Tibial nerve (tissue), 4 donors: ENCODE data around the gene TSPAN3. TPM values are rescaled to one million over a fixed set of nuclear protein-coding genes. Genes with fewer than 3 reads are reported as not detected.

Experiments
- DNase-seq, 2 donors: peaks; one replicate each; pipeline ENCODE4 v3.0.0-alpha.2; 2019; ENCODE audit warnings: low spot score in 2 of 2
- H3K27ac ChIP-seq, 4 donors: fragments of 200-600 bp; sonication (generic) in 3 of 4; one replicate each; pipeline ENCODE4 v1.5.1; 2017 to 2019; ENCODE audit warnings: mild to moderate bottlenecking in 1 of 4
- H3K27me3 ChIP-seq, 2 donors: fragments of 200-600 bp; sonication (generic) in 1 of 2; one replicate each; pipeline versions ENCODE4 v1.5.1 to v1.6.0; 2017 to 2019
- H3K36me3 ChIP-seq, 3 donors: fragments of 200-600 bp; sonication (generic); one replicate each; pipeline ENCODE4 v1.5.1; 2018 to 2019
- H3K4me1 ChIP-seq, 4 donors: fragments of 200-600 bp; sonication (generic) in 3 of 4; one replicate each; pipeline ENCODE4 v1.5.1; 2017 to 2019
- H3K4me3 ChIP-seq, 4 donors: fragments of 200-600 bp; sonication (generic) in 3 of 4; one replicate each; pipeline ENCODE4 v1.5.1; 2017 to 2019; ENCODE audit warnings: mild to moderate bottlenecking in 1 of 4, moderate library complexity in 1 of 4
- H3K9me3 ChIP-seq, 4 donors: fragments of 200-600 bp; sonication (generic) in 3 of 4; one replicate each; pipeline ENCODE4 v1.5.1; 2017 to 2019
- EP300 ChIP-seq, 2 donors: sonication (generic); formaldehyde crosslinking; IDR thresholded peaks; one replicate each; pipeline ENCODE4 v1.6.1; 2017; ENCODE audit warnings: antibody characterized with exemption in 2 of 2, mild to moderate bottlenecking in 1 of 2
- POLR2A ChIP-seq, 2 donors: fragments of 450-650 bp; IDR thresholded peaks; one replicate each; pipeline ENCODE4 v1.6.1; 2017; ENCODE audit warnings: antibody characterized with exemption in 2 of 2, mild to moderate bottlenecking in 2 of 2, moderate library complexity in 2 of 2
- WGBS, 2 donors: methylation state at CpG; one replicate each; pipeline ENCODE4 v1.1.5; 2018; 5-methylcytosine and 5-hydroxymethylcytosine counted together
- total RNA-seq, 4 donors: library from RNA; depleted of rRNA; stranded (reverse); fragments of >200 nt; gene quantifications; one replicate each; pipeline ENCODE4 v1.1.0, GENCODE V29; 2016
- TF ChIP-seq, protein P1 (sequence below), 5 experiments: fragments of 200-600 bp in 3 of 5; fragments of 450-650 bp in 2 of 5; sonication (generic) in 3 of 5; IDR thresholded peaks; one replicate each; pipeline ENCODE4 v1.5.1; 2016 to 2019; ENCODE audit warnings: antibody characterized with exemption in 5 of 5, mild to moderate bottlenecking in 3 of 5, moderate library complexity in 2 of 5

TSPAN3 gene
- total RNA-seq, 4 donors from 2014 or later = 155 to 229 (median 203) TPM

DNA sequence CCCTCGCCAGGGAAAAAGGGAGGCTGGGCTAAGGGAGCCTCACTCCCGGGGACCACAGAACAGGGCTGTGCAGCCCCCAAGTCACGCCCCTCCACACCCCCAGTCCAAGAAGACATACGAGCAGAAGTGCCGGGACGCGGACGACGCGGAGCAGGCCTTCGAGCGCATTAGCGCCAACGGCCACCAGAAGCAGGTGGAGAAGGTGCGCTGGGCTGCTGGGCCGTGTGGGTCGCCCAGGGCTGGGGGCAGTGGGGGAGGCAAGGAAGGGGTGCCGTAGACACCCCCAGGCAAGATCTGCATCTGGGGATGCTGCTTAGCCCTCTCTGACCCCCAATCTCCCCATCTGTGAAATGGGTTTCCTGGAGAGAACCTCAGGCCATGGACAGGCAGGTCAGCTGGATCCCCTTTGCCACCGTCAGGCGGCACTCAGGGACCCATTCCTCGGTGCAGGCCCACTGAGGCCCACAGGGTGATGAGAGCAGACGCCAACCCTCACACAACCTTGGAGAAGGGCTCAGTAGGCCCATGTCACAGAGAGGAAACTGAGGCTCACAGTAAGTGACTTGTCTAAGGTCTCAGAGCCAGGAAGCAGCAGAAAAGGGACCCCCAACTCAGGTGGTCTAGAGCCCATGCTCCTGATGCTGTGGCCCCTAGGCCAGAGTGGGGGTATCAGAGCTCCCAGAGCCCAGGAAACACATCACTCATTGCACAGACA, 42.3 kb downstream of the TSPAN3 start:
- Histone ChIP-seq H3K27me3 (peaks cover 0 to 4% of the 10 kb centered on the region in 2 donors), H3K4me3 (peak overlapping the region in 2 of 4 donors; percentile 6 to 36), H3K9me3 (no peaks in the 10 kb centered on the region), H3K36me3 (no peaks in the 10 kb centered on the region), H3K27ac (peak overlapping the region in 1 of 4 donors; percentile 4), H3K4me1 (peaks cover 0 to 35% (median 1%) of the 10 kb centered on the region in 4 donors)
- TF ChIP-seq EP300 (IDR thresholded peaks at IDR 0.05) (no peak), POLR2A (IDR thresholded peaks at IDR 0.05) (no peak)
- TF ChIP-seq, protein P1, sequence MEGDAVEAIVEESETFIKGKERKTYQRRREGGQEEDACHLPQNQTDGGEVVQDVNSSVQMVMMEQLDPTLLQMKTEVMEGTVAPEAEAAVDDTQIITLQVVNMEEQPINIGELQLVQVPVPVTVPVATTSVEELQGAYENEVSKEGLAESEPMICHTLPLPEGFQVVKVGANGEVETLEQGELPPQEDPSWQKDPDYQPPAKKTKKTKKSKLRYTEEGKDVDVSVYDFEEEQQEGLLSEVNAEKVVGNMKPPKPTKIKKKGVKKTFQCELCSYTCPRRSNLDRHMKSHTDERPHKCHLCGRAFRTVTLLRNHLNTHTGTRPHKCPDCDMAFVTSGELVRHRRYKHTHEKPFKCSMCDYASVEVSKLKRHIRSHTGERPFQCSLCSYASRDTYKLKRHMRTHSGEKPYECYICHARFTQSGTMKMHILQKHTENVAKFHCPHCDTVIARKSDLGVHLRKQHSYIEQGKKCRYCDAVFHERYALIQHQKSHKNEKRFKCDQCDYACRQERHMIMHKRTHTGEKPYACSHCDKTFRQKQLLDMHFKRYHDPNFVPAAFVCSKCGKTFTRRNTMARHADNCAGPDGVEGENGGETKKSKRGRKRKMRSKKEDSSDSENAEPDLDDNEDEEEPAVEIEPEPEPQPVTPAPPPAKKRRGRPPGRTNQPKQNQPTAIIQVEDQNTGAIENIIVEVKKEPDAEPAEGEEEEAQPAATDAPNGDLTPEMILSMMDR (IDR thresholded peaks at IDR 0.05) = no peak
- DNase-seq = peak in 1 of 2 donors; percentile 8
- 50 to 84% methylated on average over 5 to 22 of the region's 22 CpGs for WGBS, 2 donors

DNA sequence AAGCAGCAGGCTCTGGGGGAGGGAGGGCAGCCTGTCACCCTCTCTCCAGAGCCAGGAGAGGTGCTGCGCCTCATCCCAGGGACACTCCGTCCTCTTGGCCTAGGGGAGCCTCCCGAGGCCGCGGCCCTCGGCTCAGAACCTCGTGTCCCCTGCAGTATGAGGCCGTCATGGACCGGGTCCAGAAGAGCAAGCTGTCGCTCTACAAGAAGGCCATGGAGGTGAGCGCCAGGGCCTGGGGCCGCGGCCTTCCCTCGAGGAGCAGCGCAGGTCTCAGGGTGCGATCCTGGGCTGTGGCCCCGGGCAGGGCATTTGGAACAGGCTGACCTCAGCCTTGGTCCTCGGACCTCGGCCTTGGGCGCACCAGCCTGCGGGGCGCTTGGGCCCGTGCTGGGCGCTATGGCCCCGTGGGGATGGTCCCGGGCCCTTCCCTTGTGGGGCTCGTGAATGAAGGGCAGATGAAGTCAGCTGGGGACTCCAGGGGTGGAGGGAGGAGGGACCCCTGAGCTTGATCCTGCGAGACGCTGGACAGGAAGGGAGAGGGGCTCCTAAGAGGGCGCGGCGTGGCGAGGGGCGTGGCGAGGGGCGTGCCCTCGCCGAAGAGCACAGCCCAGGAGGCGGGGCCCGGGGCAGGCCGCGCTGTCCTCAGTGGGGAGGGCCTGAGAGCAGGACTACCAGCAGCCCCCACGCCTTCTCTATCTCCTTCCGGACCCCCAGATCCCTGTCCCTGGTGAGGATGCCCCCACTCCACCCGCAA, 43.0 kb downstream of the TSPAN3 start:
- Histone ChIP-seq H3K27ac (peak overlapping the region in 1 of 4 donors; percentile 4), H3K9me3 (no peaks in the 10 kb centered on the region), H3K27me3 (peaks cover 0 to 4% of the 10 kb centered on the region in 2 donors), H3K36me3 (no peaks in the 10 kb centered on the region), H3K4me3 (peak overlapping the region in 2 of 4 donors; percentile 6 to 36), H3K4me1 (peaks cover 0 to 34% (median 1%) of the 10 kb centered on the region in 4 donors)
- peak in 1 of 2 donors; percentile 7 for DNase-seq
- TF ChIP-seq EP300 (IDR thresholded peaks at IDR 0.05) (no peak), POLR2A (IDR thresholded peaks at IDR 0.05) (no peak)
- TF ChIP-seq, protein P1 (IDR thresholded peaks at IDR 0.05) = no peak
- WGBS, 2 donors = 24 to 47% methylated on average over 22 to 34 of the region's 45 CpGs

DNA sequence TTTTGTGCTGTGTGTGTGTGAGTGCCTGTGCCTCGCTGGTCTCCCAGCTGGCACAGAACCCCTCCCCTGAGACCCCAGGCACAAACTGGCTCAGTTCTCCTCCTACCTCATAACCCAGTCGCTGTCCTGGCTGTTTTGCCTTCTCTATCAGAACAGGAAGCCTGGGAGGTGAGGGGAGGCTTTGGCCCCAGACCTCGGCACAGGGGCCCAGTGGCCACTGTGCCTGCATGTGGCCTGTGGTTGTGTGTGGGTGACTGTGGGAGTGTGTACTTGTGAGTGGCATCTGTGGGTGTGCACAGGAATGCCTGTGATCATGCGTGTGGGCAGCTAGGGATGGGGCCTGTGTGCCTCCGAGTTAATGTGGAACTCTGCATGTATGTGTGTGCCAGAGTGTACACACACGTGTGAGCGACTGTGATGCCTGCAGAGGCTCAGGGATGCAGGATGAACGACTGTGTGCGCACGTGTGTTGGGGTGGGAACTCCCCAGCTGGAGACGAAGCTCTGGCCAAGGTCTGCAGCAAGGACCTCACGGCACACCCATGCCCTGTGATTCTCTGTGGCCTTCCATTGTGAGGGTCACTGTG, 43.7 kb downstream of the TSPAN3 start:
- Histone ChIP-seq H3K4me3 (no peak overlapping the region), H3K27ac (no peak overlapping the region), H3K4me1 (peaks cover 0 to 34% (median 1%) of the 10 kb centered on the region in 4 donors), H3K27me3 (peaks cover 0 to 4% of the 10 kb centered on the region in 2 donors), H3K36me3 (no peaks in the 10 kb centered on the region), H3K9me3 (no peaks in the 10 kb centered on the region)
- TF ChIP-seq, protein P1 (IDR thresholded peaks at IDR 0.05) = no peak
- TF ChIP-seq POLR2A (IDR thresholded peaks at IDR 0.05) = no peak
- TF ChIP-seq EP300 (IDR thresholded peaks at IDR 0.05) = no peak
- DNase-seq = peak in 1 of 2 donors; percentile 5
- WGBS, 2 donors = 74 to 80% methylated on average over 10 to 11 of the region's 12 CpGs

DNA sequence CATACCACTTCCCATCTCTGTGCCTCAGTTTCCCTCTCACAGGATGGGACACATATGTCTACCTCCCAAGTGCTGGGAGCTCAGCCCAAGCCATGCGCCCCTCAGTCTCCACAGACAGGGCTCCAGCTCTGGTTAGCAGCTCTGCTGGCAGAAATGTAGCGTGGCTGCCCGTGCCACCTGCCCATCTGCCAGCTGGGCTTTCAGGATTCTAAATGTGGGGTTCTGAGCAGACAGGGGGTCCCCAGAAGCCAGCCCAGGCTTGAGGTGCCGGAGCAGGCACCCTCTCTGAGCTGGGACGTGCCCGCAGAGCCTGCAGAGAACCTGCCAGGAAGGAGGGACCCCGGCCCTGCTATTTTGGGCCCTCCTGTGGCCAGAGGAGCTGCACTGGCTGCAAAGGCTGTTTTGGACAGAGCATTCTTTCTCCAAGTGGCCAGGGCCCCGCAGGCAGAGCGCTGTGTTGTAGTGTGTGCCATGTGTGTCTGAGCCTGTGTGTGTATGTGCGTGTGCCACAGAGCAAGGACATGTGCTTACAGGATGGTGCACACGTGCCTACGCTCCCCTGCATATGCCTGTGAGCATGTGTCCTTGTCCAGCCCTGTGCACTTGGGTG, 44.3 kb downstream of the TSPAN3 start:
- peaks cover 0 to 33% (median 1%) of the 10 kb centered on the region in 4 donors for H3K4me1 ChIP-seq
- H3K27ac ChIP-seq = no peak overlapping the region
- H3K4me3 ChIP-seq = no peak overlapping the region
- TF ChIP-seq EP300 (IDR thresholded peaks at IDR 0.05) = no peak
- TF ChIP-seq, protein P1 (IDR thresholded peaks at IDR 0.05) = no peak
- TF ChIP-seq POLR2A (IDR thresholded peaks at IDR 0.05) = no peak
- WGBS, 2 donors = 86 to 96% methylated on average over 8 to 12 of the region's 12 CpGs
- H3K9me3 ChIP-seq = no peaks in the 10 kb centered on the region
- no peaks in the 10 kb centered on the region for H3K36me3 ChIP-seq
- peaks cover 0 to 4% of the 10 kb centered on the region in 2 donors for H3K27me3 ChIP-seq
- peak in 1 of 2 donors; percentile 8 for DNase-seq
